H1 (cell line): Measurements from ENCODE around the gene ZNF440. TPM values are rescaled to one million over a fixed set of nuclear protein-coding genes. Genes with fewer than 3 reads are reported as not detected.
A peak's percentile ranks its signal among the peaks of the same experiment; 100 is the strongest.

Source experiments
- CTCF ChIA-PET: fragments of 300-600 bp; sonication (Branson Sonifier 250); formaldehyde crosslinking; loops from one replicate; lab custom pipeline; 2021; ENCODE audit not compliant: partially characterized antibody; lab: Charles Lee
- POLR2A ChIA-PET: fragments of 300-600 bp; sonication (Branson Sonifier 250); formaldehyde crosslinking; loops from one replicate; lab custom pipeline; 2021; ENCODE audit warnings: inconsistent platforms; ENCODE audit not compliant: partially characterized antibody; lab: Charles Lee
- DNase-seq, 2 experiments: peaks; one replicate each; pipeline versions ENCODE4 v3.0.0 to v3.0.0-alpha.2; 2010 to 2022; ENCODE audit warnings: low spot score in 2 of 2, low read depth in 1 of 2, mixed read lengths in 1 of 2
- FAIRE-seq: peaks from 2 replicates; lab custom pipeline; 2011; peaks lifted over from hg19 to GRCh38; lab: Jason Lieb, UNC
- H2AFZ ChIP-seq: 2 replicates; pipeline ENCODE4 v1.8.1; 2012; ENCODE audit warnings: low read length, inconsistent platforms
- H2AK5ac ChIP-seq: 2 replicates; pipeline ENCODE4 v1.6.1; 2013; ENCODE audit warnings: low read depth, low read length
- H2BK120ac ChIP-seq: replicated peaks from 2 replicates; pipeline ENCODE3; 2013; ENCODE audit warnings: low read depth, low read length, inconsistent platforms
- H2BK12ac ChIP-seq: 2 replicates; pipeline ENCODE4 v1.6.1; 2013; ENCODE audit warnings: low read depth, low read length
- H2BK15ac ChIP-seq: 2 replicates; pipeline ENCODE4 v1.6.1; 2013; ENCODE audit warnings: low read length
- H2BK20ac ChIP-seq: 2 replicates; pipeline ENCODE4 v1.6.1; 2013; ENCODE audit warnings: low read length
- H2BK5ac ChIP-seq: 2 replicates; pipeline ENCODE4 v1.6.1; 2013; ENCODE audit warnings: low read depth, low read length
- H3K14ac ChIP-seq: 2 replicates; pipeline ENCODE4 v1.6.1; 2013; ENCODE audit warnings: inconsistent platforms; ENCODE audit not compliant: insufficient read length
- H3K18ac ChIP-seq: 2 replicates; pipeline ENCODE4 v1.6.1; 2013; ENCODE audit warnings: low read length; ENCODE audit errors: extremely low read depth
- H3K23ac ChIP-seq: 2 replicates; pipeline ENCODE4 v1.6.1; 2013; ENCODE audit warnings: inconsistent platforms; ENCODE audit not compliant: insufficient read length
- H3K23me2 ChIP-seq: 2 replicates; pipeline ENCODE4 v1.6.1; 2013; ENCODE audit warnings: low read depth, low read length
- H3K27ac ChIP-seq: 2 replicates; pipeline ENCODE4 v1.6.1; 2011; ENCODE audit warnings: low read depth, low read length, inconsistent platforms
- H3K27me3 ChIP-seq, 4 experiments: replicated peaks in 1 of 4; 1 replicate in 1 of 4; 2 replicates in 3 of 4; pipeline versions ENCODE4 v1.6.1 to v1.8.1; 2011 to 2013; ENCODE audit warnings: low read length in 3 of 4, mild to moderate bottlenecking in 3 of 4, inconsistent platforms in 2 of 4, mixed read lengths in 2 of 4, moderate library complexity in 1 of 4; ENCODE audit not compliant: control insufficient read depth in 3 of 4, insufficient read depth in 3 of 4; ENCODE audit errors: extremely low read depth in 1 of 4
- H3K36me3 ChIP-seq, 4 experiments: 2 replicates each; pipeline versions ENCODE4 v1.6.1 to v1.8.1; 2011 to 2013; ENCODE audit warnings: mild to moderate bottlenecking in 4 of 4, low read length in 3 of 4, moderate library complexity in 2 of 4, control low read depth in 1 of 4, inconsistent platforms in 1 of 4; ENCODE audit not compliant: insufficient read depth in 4 of 4, control insufficient read depth in 2 of 4
- H3K4ac ChIP-seq: replicated peaks from 2 replicates; pipeline ENCODE3; 2013; ENCODE audit warnings: low read length, low read depth, mixed read lengths, inconsistent platforms; ENCODE audit not compliant: insufficient read length
- H3K4me1 ChIP-seq, 4 experiments: replicated peaks in 1 of 4; 1 replicate in 1 of 4; 2 replicates in 3 of 4; pipeline versions ENCODE4 v1.6.1 to v1.8.1; 2011 to 2013; ENCODE audit warnings: low read length in 3 of 4, inconsistent platforms in 2 of 4, mixed read lengths in 1 of 4; ENCODE audit not compliant: insufficient read depth in 4 of 4, control insufficient read depth in 3 of 4
- H3K4me2 ChIP-seq, 2 experiments: 2 replicates each; pipeline versions ENCODE4 v1.6.1 to v1.8.1; 2011 to 2013; ENCODE audit warnings: low read depth in 2 of 2, low read length in 2 of 2, control low read depth in 1 of 2, inconsistent platforms in 1 of 2, mild to moderate bottlenecking in 1 of 2; ENCODE audit not compliant: insufficient read depth in 1 of 2
- H3K4me3 ChIP-seq, 4 experiments: fragments of 200-600, 300-600 bp in 1 of 4; sonication (generic), shearing (Covaris generic), sonication (Bioruptor Twin) in 1 of 4; 2 replicates each; pipeline versions ENCODE4 v1.5.1 to v1.8.1; 2011 to 2016; ENCODE audit warnings: low read length in 4 of 4, low read depth in 3 of 4, control low read depth in 2 of 4, inconsistent platforms in 2 of 4, mild to moderate bottlenecking in 2 of 4, mixed read lengths in 1 of 4, moderate library complexity in 1 of 4; ENCODE audit not compliant: insufficient read depth in 2 of 4; ENCODE audit errors: extremely low read depth in 1 of 4
- H3K56ac ChIP-seq: replicated peaks from 2 replicates; pipeline ENCODE3; 2013; ENCODE audit warnings: low read depth, mild to moderate bottlenecking, mixed read lengths, low read length, inconsistent platforms; ENCODE audit not compliant: insufficient read length
- H3K79me1 ChIP-seq: 2 replicates; pipeline ENCODE4 v1.6.1; 2013; ENCODE audit warnings: low read depth, low read length, control low read depth
- H3K79me2 ChIP-seq, 2 experiments: 2 replicates each; pipeline versions ENCODE4 v1.6.1 to v1.8.1; 2012 to 2013; ENCODE audit warnings: low read length in 2 of 2, mild to moderate bottlenecking in 2 of 2, inconsistent platforms in 1 of 2; ENCODE audit not compliant: insufficient read depth in 2 of 2, control insufficient read depth in 1 of 2
- H3K9ac ChIP-seq, 4 experiments: replicated peaks in 1 of 4; 1 replicate in 1 of 4; 2 replicates in 3 of 4; pipeline versions ENCODE4 v1.6.1 to v1.8.1; 2011 to 2013; ENCODE audit warnings: low read depth in 3 of 4, low read length in 3 of 4, control low read depth in 2 of 4, mild to moderate bottlenecking in 2 of 4, moderate library complexity in 2 of 4, inconsistent platforms in 1 of 4; ENCODE audit errors: extremely low read depth in 1 of 4
- H3K9me3 ChIP-seq, 2 experiments: 2 replicates each; pipeline versions ENCODE4 v1.6.1 to v1.8.1; 2012 to 2013; ENCODE audit warnings: mild to moderate bottlenecking in 2 of 2, moderate library complexity in 2 of 2, control low read depth in 1 of 2, inconsistent platforms in 1 of 2, low read depth in 1 of 2, low read length in 1 of 2, mixed read lengths in 1 of 2; ENCODE audit not compliant: insufficient read depth in 2 of 2
- H4K20me1 ChIP-seq, 2 experiments: replicated peaks in 1 of 2; 2 replicates each; pipeline versions ENCODE3 to v1.8.1; 2011 to 2013; ENCODE audit warnings: inconsistent platforms in 2 of 2, low read length in 2 of 2, mild to moderate bottlenecking in 1 of 2; ENCODE audit not compliant: insufficient read depth in 2 of 2, control insufficient read depth in 1 of 2
- H4K5ac ChIP-seq: 2 replicates; pipeline ENCODE4 v1.6.1; 2013; ENCODE audit warnings: low read length, low read depth, mixed read lengths, inconsistent platforms; ENCODE audit not compliant: insufficient read length
- H4K8ac ChIP-seq: 2 replicates; pipeline ENCODE4 v1.8.0; 2013; ENCODE audit warnings: mild to moderate bottlenecking, moderate library complexity, low read length, inconsistent platforms; ENCODE audit not compliant: insufficient read depth; ENCODE audit errors: extremely low read depth
- H4K91ac ChIP-seq: replicated peaks from 2 replicates; pipeline ENCODE3; 2013; ENCODE audit warnings: low read length, mixed read lengths, inconsistent platforms; ENCODE audit not compliant: insufficient read length
- CREB1 ChIP-seq: IDR thresholded peaks from 2 replicates; pipeline ENCODE4 v1.6.1; 2012; ENCODE audit warnings: inconsistent platforms
- CTCF ChIP-seq, 3 experiments: IDR thresholded peaks; 1 replicate in 2 of 3; 2 replicates in 1 of 3; pipeline versions ENCODE4 v1.5.1 to v1.6.1; 2011; ENCODE audit warnings: low read length in 3 of 3, mild to moderate bottlenecking in 3 of 3, inconsistent platforms in 2 of 3, low read depth in 1 of 3, moderate library complexity in 1 of 3; ENCODE audit not compliant: insufficient read depth in 1 of 3; ENCODE audit errors: control extremely low read depth in 1 of 3
- EGR1 ChIP-seq: IDR thresholded peaks from 2 replicates; pipeline ENCODE4 v1.6.1; 2011; ENCODE audit warnings: low read depth, low read length, borderline replicate concordance
- FOSL1 ChIP-seq: IDR thresholded peaks from 2 replicates; pipeline ENCODE4 v1.6.1; 2011; ENCODE audit warnings: mild to moderate bottlenecking, low read depth, low read length, moderate library complexity; ENCODE audit not compliant: insufficient read depth
- POU5F1 ChIP-seq: IDR thresholded peaks from 2 replicates; pipeline ENCODE4 v1.6.1; 2011; ENCODE audit warnings: low read depth, mild to moderate bottlenecking, low read length, moderate library complexity
- RXRA ChIP-seq: IDR thresholded peaks from 2 replicates; pipeline ENCODE4 v1.6.1; 2011; ENCODE audit warnings: low read depth, mild to moderate bottlenecking, low read length, moderate library complexity; ENCODE audit not compliant: insufficient read depth
- SIN3A ChIP-seq, 2 experiments: IDR thresholded peaks in 1 of 2; conservative IDR thresholded peaks in 1 of 2; 2 replicates each; pipeline ENCODE4 v1.6.1; 2011 to 2012; ENCODE audit warnings: low read length in 2 of 2, improper control_type of control experiment in 1 of 2, low read depth in 1 of 2, mild to moderate bottlenecking in 1 of 2
- SP4 ChIP-seq: IDR thresholded peaks from 2 replicates; pipeline ENCODE4 v1.6.1; 2012; ENCODE audit warnings: low read length, inconsistent platforms
- SUZ12 ChIP-seq: fragments of 200-600 bp; sonication (generic); IDR thresholded peaks from 2 replicates; pipeline ENCODE4 v1.6.1; 2012; ENCODE audit warnings: mild to moderate bottlenecking, inconsistent platforms, low read length, moderate library complexity, mixed read lengths
- TEAD4 ChIP-seq: IDR thresholded peaks from 2 replicates; pipeline ENCODE4 v1.6.1; 2012; ENCODE audit warnings: low read depth, low read length, inconsistent platforms, mixed read lengths
- WGBS, 2 experiments: shearing (Covaris generic) in 1 of 2; methylation state at CpG; one replicate each; pipeline versions ENCODE4 v1.1.6 to v1.1.7; 2013 to 2015; ENCODE audit warnings: low lambda C conversion rate in 2 of 2, mixed read lengths in 2 of 2, inconsistent platforms in 1 of 2, low coverage in 1 of 2, missing lambda C conversion rate in 1 of 2; ENCODE audit not compliant: insufficient replicate concordance in 2 of 2, insufficient coverage in 1 of 2, insufficient read length in 1 of 2; ENCODE audit errors: extremely low coverage in 1 of 2, missing lambda C conversion rate in 1 of 2; 5-methylcytosine and 5-hydroxymethylcytosine counted together
- polyA plus RNA-seq, 7 experiments: library from polyadenylated mRNA; depleted of rRNA in 3 of 7; stranded (reverse) in 5 of 7; unstranded in 2 of 7; fragments of >200 nt in 5 of 7; fragments of 200-250 nt in 2 of 7; gene quantifications; 1 replicate in 5 of 7; 2 replicates in 1 of 7; 4 replicates in 1 of 7; pipeline versions ENCODE4 v1.2.1 to v1.2.3, GENCODE V29; 2011 to 2013; ENCODE audit warnings: missing spikeins in 2 of 7, mixed read lengths in 2 of 7
- total RNA-seq: library from RNA; stranded (reverse); fragmentation: NEBNext Ultra II Directional; extraction: Animal tissue kit (Norgen Biotek cat#: 25700); gene quantifications from 2 replicates; pipeline ENCODE4 v1.2.1, GENCODE V29; 2021

ZNF440 gene
- total and polyA plus RNA-seq, 2 of the 8 experiments (the other 6 are each of a cell fraction or from before 2014, with no cell fraction given), result 0.77 to 6.5 TPM

GRCh38 chr19:11797491-11797890, 16.6 kb upstream of the ZNF440 start:
- CTCF ChIA-PET, result interaction anchor here (0.6 to 5.7 kb wide), 47 partner anchors 10 to 866 kb away, joined by 3 to 59 read pairs (median 4); partner anchors contain the start of gene ZNF440
- DNase-seq, result peak in 1 of 2 experiments; percentile 84
- no peak overlapping the region for H3K18ac ChIP-seq
- no peak overlapping the region for H3K56ac ChIP-seq
- POLR2A ChIA-PET, result interaction anchor here (1.2 to 1.9 kb wide), 5 partner anchors 58 to 238 kb away, joined by 3 to 9 read pairs (median 5); partner anchors contain the start of gene ZNF433
- H2BK120ac ChIP-seq, result no peak overlapping the region
- peaks cover 9% of the 10 kb centered on the region; the same call in 1 of the 2 replicates for H3K23me2 ChIP-seq
- H2BK5ac ChIP-seq, result no peak overlapping the region
- 19% methylated on average over 8 of the region's 8 CpGs; no CpG with 5 or more reads in 1 of the 2 experiments for WGBS, 2 experiments
- no peak overlapping the region for H3K27ac ChIP-seq
- no peaks in the 10 kb centered on the region for H3K9me3 ChIP-seq
- 0 out of 2 replicates have a peak overlapping the region, but pooled peaks have one; percentile 52 for H2AFZ ChIP-seq
- H3K9ac ChIP-seq, result no peak overlapping the region
- no peak overlapping the region for H2AK5ac ChIP-seq
- no peak overlapping the region for H2BK20ac ChIP-seq
- H3K14ac ChIP-seq, result no peak overlapping the region
- H3K79me1 ChIP-seq, result no peaks in the 10 kb centered on the region
- H4K5ac ChIP-seq, result no peak overlapping the region
- peaks cover 0 to 9% (median 6%) of the 10 kb centered on the region in 4 experiments; a peak in 5 of 7 replicates for H3K4me1 ChIP-seq
- H2BK15ac ChIP-seq, result no peak overlapping the region
- peak overlapping the region in 2 of 4 experiments; percentile 7 to 73; a peak in 2 of 8 replicates for H3K4me3 ChIP-seq
- no peak overlapping the region for H4K8ac ChIP-seq
- H3K4ac ChIP-seq, result no peak overlapping the region
- peak overlapping the region; percentile 75 to 99 for H3K4me2 ChIP-seq
- H3K79me2 ChIP-seq, result no peaks in the 10 kb centered on the region
- H3K36me3 ChIP-seq, result no peaks in the 10 kb centered on the region
- H2BK12ac ChIP-seq, result no peak overlapping the region
- H4K91ac ChIP-seq, result no peak overlapping the region
- H4K20me1 ChIP-seq, result peaks cover 0 to 2% of the 10 kb centered on the region in 2 experiments
- no peak overlapping the region for H3K23ac ChIP-seq
- FAIRE-seq, result peak; percentile 91
- peaks cover 0 to 10% (median under 1%) of the 10 kb centered on the region in 4 experiments; a peak in 2 of 7 replicates for H3K27me3 ChIP-seq
- 0 out of 4 replicates have a peak, but pooled peaks of 1 of the 2 experiments have one; percentile 26 for TF ChIP-seq SIN3A (conservative IDR thresholded peaks at IDR 0.05 in 1 of 2, IDR thresholded peaks at IDR 0.05 in 1 of 2; ENCODE audit: low read depth in 1 of 2, low read length in 2 of 2)
- TF ChIP-seq RXRA, result no peak
- TF ChIP-seq SP4, result no peak
- TF ChIP-seq CTCF (IDR thresholded peaks at IDR 0.05; ENCODE audit: control extremely low read depth in 1 of 3, insufficient read depth in 1 of 3, low read depth in 1 of 3, low read length in 3 of 3), result peak; percentile 67 to 81 (median 78)
- TF ChIP-seq CREB1, result no peak
- TF ChIP-seq SUZ12, result no peak
- TF ChIP-seq EGR1, result no peak
- TF ChIP-seq POU5F1, result no peak
- no peak for TF ChIP-seq FOSL1
- TF ChIP-seq TEAD4, result no peak
